ENCODE measurements around the gene MBP. TPM values are rescaled to one million over a fixed set of nuclear protein-coding genes. Genes with fewer than 3 reads are reported as not detected.

Gene MBP
- total and polyA plus RNA-seq, 10 of the 15 experiments (the other 5 are each of a cell fraction or from before 2014, with no cell fraction given) = 12.2 to 67.8 (median 42.1) TPM

- intact Hi-C loops (cut with micrococcal nuclease; ENCODE audit: unreplicated experiment) (no loop called here), in situ Hi-C loops (cut with MboI) (no loop called here)
- no peaks in the 10 kb centered on the region for H3K9me3 ChIP-seq (replicated peaks; ENCODE audit: control insufficient read depth, insufficient read depth, low read length)
- H3K4me1 ChIP-seq (ENCODE audit: control insufficient read depth, insufficient read depth, low read length) = peaks cover 12% of the 10 kb centered on the region
- H3K9ac ChIP-seq (ENCODE audit: control insufficient read depth, insufficient read depth, low read length) = no peak overlapping the region
- H3K27me3 ChIP-seq (replicated peaks in 1 of 2; ENCODE audit: control insufficient read depth in 2 of 2, insufficient read depth in 2 of 2, low read length in 1 of 2) = no peaks in the 10 kb centered on the region
- H4K20me1 ChIP-seq (ENCODE audit: control insufficient read depth, insufficient read depth) = no peaks in the 10 kb centered on the region
- CTCF ChIA-PET = interaction anchor here (1.8 kb wide), 1 partner anchor 16 kb away, joined by 3 read pairs; no protein-coding TSS in a partner anchor
- no peak for FAIRE-seq
- H3K36me3 ChIP-seq (ENCODE audit: control insufficient read depth in 2 of 2, insufficient read depth in 2 of 2, low read length in 1 of 2) = no peaks in the 10 kb centered on the region
- TF ChIP-seq ZNF24 (IDR thresholded peaks at IDR 0.05) (no peak), SMAD5 (IDR thresholded peaks at IDR 0.05; ENCODE audit: low read depth) (no peak), CHD1 (IDR thresholded peaks at IDR 0.05; ENCODE audit: low read depth, low read length) (no peak), NRF1 (conservative IDR thresholded peaks at IDR 0.05; ENCODE audit: low read depth, low read length) (no peak), MEF2B (IDR thresholded peaks at IDR 0.05; ENCODE audit: partially characterized antibody, poor library complexity, severe bottlenecking) (no peak), ZNF622 (IDR thresholded peaks at IDR 0.05) (no peak), HDAC6 (IDR thresholded peaks at IDR 0.05; ENCODE audit: unreplicated experiment) (no peak), ESRRA (IDR thresholded peaks at IDR 0.05; ENCODE audit: low read length) (no peak), EP300 (IDR thresholded peaks at IDR 0.05; ENCODE audit: borderline replicate concordance in 1 of 2, control insufficient read depth in 1 of 2, low read depth in 2 of 2, low read length in 2 of 2) (no peak)
- RAD21 ChIA-PET (ENCODE audit: unreplicated experiment) = interaction anchor here (2.1 kb wide), 1 partner anchor 61 kb away, joined by 4 read pairs; no protein-coding TSS in a partner anchor
- SMC1A ChIA-PET (ENCODE audit: uncharacterized antibody, unreplicated experiment) = interaction anchor here (1.0 kb wide), 1 partner anchor 45 kb away, joined by 4 read pairs; no protein-coding TSS in a partner anchor
- H3K79me2 ChIP-seq (ENCODE audit: control insufficient read depth, insufficient read depth, low read length) = no peaks in the 10 kb centered on the region
- ATAC-seq = no peak
- H2AFZ ChIP-seq (ENCODE audit: control insufficient read depth, low read depth, low read length) = no peak overlapping the region
- no peak overlapping the region for H3K27ac ChIP-seq (ENCODE audit: control insufficient read depth, insufficient read depth)
- DNase-seq (ENCODE audit: low read depth, low spot score) = no peak
- BruUV-seq (replicated peaks) = no TSS peak
- H3K4me2 ChIP-seq (ENCODE audit: control insufficient read depth, insufficient read depth) = no peak overlapping the region
- 68% methylated on average over 4 of the region's 4 CpGs for WGBS (ENCODE audit: insufficient coverage, insufficient replicate concordance, low lambda C conversion rate, missing lambda C conversion rate)
- POLR2A ChIA-PET = interaction anchor here (0.6 kb wide), 1 partner anchor 21 kb away, joined by 3 read pairs; no protein-coding TSS in a partner anchor
- no peak overlapping the region for H3K4me3 ChIP-seq
Measured at GRCh38 chr18:77150588-77150987, 18.0 kb upstream of the MBP start.

Data from GM12878 (cell line).